GM19035 (cell line): ENCODE results near the gene ZNF33B.
"Not testable (repeated sequence)": the region's sequence is repeated elsewhere in the genome, so short reads cannot be mapped to it uniquely, and the experiment has no call there.

Experiments used
- ATAC-seq: cut with Tn5 transposase; IDR thresholded peaks from one replicate; pipeline ENCODE4 v1.9.1; 2021; ENCODE audit not compliant: unreplicated experiment

Gene ZNF33B

DNA sequence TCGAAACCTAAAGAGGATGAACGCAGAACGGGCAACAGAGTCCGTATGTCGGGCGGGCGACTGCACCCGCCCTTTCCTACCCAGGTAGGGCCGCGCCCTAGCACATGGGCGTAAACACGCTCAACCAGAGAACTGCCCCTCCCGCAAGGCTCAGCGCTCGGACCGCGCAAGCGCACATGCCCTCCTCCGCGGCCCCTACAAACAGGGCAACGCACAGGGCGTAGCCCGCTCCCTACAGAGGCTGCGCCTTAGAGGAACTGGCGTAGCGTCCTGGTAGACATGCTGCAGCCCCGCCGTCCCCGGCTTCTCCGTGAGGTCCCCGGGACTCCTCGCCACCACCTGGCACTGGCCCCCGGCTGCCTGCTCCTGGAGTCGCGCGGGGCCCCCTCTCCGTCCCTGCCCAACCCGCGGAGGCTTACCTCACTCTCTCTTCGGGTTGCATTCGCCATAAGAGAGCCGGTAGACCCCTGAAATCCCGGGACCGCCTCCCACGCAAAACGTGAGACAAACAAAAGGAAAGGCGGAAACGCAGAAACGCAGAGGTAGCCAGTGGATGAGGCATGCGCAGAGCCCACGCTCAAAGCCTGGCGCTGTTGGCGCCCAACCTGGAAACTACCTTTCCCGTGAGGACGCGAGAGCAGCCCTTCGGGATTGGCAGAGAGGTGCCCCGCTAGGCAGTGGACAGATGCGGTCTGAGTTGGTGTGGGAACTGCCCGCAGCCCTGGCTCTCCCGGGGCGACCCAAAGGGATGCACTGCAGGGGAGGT, at the start of gene ZNF33B:
Gene ZNF33B, minus strand, starts transcription at position 516 of the 766 bp plus-strand sequence. CDS start 1,642 bp downstream, outside the sequence.
- ATAC-seq, result peak; percentile 96

DNA sequence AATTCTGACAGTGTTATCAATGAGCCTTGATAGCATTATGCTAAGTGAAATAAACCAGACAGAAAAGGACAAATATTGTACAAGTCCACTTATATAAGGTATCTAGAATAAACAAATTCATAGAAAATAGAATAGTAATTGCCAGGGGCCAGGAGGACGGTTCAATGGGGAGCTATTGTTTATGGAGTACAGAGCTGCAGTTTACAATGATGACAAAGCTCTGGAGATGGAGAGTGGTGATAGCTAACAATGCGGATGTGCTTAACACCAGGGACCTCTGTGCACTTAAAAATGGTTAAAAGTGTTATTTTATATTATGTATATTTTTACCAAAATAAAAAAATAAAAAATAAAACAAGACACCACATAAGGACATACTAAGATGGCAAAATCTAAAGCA, 46.1 kb upstream of the ZNF33B start:
- no peak for ATAC-seq

DNA sequence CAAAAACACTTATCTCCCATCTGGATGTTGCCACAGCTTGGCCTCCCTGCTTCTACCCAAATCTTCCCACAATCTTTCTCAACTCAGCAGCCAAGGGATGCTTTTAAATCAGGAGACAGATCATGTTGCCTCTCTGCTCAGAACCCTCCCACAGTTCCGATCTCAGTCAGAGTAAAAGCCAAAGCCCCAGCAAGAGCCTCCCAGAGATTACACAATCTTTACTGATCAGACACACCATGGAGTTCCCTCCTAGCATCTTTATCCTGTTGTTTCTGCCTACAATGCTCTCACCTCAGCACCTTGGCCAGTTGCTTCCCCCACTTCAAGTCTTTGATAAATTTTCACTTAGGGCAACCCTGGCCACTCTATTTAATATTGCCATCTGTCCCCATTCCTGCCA, 41.9 kb upstream of the ZNF33B start:
- ATAC-seq, result no peak

DNA sequence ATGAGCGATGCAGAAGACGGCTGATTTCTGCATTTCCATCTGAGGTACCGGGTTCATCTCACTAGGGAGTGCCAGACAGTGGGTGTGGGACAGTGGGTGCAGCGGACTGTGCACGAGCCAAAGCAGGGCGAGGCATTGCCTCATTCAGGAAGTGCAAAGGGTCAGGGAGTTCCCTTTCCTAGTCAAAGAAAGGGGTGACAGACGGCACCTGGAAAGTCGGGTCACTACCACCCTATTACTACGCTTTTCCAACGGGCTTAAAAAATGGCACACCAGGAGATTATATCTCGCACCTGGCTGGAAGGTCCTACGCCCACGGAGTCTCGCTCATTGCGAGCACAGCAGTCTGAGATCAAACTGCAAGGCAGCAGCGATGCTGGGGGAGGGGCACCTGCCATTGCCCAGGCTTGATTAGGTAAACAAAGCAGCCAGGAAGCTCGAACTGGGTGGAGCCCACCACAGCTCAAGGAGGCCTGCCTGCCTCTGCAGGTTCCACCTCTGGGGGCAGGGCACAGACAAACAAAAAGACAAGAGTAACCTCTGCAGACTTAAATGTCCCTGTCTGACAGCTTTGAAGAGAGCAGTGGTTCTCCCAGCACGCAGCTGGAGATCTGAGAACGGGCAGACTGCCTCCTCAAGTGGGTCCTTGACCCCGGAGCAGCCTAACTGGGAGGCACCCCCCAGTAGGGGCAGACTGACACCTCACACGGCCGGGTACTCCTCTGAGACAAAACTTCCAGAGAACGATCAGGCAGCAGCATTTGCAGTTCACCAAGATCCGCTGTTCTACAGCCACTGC, 27.0 kb upstream of the ZNF33B start:
- not testable (repeated sequence) for ATAC-seq

DNA sequence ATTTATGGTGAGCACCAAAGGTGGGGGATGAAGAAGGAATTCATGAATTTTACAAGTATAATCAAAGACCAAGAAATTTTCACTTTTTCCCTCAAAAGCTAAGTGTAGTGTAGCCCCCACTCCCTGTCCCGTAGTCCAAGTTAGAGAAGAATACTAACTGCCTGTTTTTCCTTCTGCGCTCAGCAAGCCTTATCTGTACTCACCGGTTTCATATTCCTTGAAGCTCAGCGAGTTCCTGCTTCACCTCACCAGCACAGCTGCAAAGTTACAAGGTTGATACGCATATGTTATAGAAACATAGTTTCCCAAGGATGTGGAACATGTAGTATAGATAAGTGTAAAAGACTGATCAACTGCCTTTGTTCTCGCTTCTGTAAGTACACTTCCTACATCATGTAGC, 16.0 kb upstream of the ZNF33B start:
- no peak for ATAC-seq

DNA sequence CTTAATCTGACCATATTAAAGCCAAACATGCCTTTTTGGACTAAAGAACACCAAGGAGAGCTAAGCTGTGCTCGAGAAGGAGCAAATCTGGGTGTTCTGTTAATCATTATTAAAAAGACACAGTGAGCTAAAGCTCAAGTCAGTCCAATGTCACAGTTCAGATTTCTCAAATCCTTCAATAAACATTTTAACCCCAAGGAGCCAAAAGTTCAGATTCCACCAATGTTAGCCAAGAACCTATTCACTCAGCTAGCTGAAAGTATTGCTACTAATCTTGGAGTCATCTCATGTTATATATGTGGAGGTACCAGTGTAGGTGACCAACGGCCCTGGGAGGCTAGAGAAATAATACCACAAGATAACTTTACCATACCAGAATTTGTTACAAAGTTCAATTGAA, 14.5 kb upstream of the ZNF33B start:
- no peak for ATAC-seq

DNA sequence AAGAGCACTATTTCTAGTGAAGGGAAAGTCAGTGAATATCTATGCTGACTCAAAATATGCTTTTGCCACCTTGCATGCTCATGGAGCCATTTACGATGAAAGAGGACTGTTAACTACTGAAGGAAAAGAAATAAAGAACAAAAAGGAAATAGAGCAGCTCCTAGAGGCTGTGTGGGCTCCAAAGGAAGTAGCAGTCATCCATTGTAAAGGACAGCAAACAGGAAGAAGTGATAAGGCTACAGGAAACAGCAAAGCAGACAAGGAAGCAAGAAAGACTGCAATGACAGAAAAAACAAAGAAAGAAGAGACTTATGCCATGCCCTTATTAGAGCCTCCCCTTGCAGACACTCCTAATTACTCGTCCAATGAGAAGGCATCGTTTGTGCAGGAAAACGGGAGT, 12.0 kb upstream of the ZNF33B start:
- no peak for ATAC-seq

DNA sequence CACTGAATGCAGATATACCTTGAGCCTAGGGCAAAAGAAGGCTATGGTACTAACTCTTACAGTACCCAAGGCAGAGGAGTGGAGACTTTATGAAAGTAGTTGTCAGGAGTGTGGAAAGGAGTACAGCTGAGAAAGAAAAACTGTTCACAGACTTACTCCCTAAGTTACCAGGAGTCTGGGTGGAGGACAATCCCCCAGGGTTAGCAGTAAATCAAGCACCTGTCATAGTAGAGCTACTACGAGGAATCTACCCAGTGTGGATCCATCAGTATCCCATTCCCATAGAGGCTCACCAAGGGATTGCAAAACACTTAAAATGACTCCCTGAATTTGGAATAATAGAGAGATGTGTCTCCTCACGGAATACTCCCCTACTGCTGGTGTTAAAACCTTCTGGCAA, 10.1 kb upstream of the ZNF33B start:
- ATAC-seq, result no peak

DNA sequence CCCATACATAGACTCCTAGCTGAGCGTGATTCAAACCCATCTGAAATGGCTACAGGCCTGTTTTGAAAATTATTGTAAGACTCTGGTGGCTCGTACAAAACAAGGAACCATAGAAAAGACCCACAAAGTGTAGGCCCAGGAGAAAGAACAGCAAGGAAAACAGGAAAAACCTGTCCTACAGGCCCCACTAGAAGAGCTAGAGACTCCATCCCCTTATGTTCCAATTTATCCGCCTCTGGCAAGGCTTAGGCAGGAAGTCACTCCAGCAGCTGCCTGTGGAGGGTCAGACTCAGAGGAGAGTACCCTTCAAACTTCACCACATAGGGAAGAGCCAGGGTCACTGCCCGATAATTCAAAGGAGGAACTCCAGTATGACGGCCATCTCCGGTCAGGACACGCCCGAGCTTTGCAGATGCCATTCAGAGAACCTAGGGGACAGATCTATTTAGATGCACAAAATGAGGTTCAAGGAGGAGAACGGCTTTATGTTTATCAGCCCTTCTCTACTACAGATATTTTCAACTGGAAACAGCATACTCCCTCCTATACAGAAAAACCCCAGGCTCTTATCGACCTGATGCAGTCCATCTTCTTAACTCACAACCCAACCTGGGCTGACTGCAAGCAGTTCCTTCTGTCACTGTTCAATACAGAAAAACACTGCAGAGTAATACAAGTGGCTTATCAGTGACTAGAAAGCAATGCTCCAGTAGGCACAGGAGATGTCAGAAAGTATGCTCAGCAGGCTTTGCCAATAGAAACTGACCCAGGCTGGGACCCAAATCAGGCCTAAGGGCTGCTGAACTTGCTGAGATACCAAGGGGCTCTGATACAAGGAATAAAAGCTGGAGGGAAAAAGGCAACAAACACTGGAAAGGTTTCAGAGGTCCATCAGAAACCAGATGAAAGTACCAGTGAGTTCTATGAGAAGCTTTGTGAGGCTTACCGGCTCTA, 8.6 kb upstream of the ZNF33B start:
- ATAC-seq, result no peak

DNA sequence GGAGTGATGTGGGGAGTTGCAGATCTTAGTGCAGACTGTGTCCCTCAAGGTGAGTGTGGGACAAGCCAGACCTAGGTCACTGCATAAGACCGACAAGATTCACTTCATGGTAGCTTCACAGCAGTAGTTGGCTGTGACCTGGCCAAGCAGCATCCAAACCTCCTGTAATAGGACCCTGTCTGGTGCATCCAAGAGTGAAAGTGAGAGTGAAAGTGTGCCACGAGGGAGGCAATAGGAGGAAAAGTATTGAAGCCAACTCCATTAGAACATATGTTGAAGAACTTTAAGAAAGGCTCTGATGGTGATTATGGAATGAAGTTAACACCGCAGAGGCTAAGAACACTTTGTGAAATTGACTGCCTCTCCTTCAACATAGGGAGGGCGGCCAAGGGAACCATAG, 7.8 kb upstream of the ZNF33B start:
- ATAC-seq, result no peak

DNA sequence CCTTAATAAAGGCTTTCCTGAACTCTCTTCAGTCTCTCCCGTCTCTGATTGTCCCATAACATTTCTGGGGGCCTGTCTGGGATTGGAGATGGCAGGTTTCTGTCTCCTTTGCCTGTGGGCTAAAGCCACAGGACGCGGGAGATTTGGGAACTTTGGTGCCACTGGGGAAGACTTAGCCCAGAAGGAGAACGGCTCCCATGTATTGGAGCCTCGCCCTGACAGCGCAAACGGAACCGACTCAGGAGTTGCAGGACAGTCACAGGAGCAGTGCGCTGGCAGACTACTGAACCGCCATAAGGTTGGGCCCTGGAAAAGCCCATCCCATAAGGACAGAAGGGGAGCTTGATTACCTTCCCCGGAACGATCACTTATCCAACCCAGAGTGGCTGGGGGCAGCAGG, 7.1 kb upstream of the ZNF33B start:
- ATAC-seq, result no peak

DNA sequence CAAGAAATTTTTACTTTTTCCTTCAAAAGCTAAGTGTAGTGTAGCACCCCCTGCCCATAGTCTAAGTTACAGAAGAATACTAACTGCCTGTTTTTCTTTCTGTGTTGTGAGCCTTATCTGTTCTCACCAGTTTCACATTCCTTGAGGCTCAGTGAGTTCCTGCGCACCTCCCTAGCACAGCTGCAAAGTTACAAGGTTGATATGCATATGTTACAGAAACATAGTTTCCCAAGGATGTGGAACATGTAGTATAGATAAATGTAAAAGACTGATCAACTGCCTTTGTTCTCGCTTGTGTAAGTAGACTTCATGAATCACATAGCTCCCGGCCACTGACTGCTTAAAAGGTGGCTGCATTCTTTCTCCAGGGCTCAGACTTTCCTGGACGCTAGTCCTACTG, 6.7 kb upstream of the ZNF33B start:
- ATAC-seq, result no peak

DNA sequence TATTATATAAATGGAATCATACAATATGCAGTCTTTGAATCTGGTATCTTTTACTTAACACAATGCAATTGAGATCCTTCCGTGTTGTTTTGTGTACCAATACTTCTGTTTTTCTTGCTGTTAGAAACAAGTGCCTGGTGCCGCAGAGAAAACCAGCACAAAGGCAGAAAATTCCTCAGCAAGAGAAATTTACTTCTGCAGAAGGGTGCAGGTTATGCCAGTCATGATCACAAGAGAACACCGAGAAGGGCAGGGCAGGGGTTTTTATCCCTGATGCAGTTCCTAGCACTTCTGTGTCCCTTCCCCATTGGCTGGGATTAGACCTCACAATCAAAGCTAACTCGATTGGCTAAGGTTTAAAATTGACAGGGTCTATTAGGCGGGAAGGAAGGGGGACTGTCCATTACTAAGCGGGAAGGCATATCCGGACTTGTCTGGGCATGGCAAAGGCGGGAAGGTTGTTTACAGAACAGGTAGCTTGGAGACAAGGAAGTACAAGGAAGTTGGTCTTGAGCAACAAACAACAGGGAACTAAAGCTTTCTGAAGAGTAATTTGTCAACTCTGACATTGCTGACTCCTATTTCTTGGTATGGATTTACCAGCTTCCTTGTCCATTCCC, 2.4 kb upstream of the ZNF33B start:
- ATAC-seq, result no peak

DNA sequence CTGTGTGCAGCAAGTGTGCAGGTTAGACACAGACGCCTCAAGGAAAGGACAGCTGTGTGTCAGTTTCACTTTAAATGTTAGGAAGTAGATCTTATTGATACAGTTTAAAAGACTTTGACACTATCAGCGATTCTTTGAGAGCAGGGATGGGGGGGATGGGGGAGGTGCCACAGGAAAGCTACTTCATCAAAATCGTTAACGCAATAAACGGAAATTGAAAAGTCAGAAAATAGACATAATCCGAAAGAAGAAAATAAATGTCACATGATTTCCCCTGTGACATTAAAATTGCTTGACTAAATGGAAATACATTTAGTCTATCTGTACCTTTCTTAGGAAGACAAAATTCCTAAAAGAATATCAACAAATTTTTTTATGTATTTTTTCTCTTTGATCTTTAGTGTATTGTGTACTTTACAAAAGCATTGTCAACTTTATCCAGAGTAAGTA, 476 bp upstream of the ZNF33B start:
- ATAC-seq, result no peak

DNA sequence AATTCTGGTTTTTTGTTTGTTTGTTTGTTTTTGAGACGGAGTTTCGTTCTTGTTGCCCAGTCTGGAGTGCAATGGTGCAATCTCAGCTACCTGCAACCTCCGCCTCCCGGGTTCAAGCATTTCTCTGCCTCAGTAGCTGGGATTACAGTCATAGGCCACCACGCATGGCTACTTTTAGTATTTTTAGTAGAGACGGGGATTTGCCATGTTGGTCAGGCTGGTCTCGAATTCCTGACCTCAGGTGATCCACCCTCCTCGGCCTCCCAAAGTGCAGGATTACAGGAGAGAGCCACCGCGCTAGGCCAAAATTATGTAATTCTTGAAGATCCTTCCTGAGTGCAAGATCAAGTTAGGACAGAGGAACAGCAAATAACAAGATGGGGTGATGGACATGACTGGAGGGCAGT, 719 bp downstream of the ZNF33B start:
- ATAC-seq, result no peak

DNA sequence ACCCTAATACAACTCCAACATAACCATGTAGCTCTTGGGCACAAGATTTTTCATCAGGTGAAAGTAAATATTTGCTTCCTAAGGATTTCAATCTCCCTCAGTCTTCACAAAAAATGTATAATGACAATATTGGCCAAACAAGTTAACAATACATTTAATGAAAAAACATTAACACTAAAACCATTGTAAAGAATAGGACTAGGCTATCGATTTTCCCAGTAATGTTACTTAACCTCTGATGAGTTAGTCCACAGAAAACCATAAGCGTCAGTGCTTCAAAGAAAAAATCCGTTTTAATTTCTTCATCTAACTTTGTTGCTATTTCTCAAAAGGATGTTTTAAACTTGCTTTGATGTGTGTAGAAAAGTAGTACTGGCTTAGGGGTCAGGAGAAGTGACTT, 1.2 kb downstream of the ZNF33B start:
- no peak for ATAC-seq

DNA sequence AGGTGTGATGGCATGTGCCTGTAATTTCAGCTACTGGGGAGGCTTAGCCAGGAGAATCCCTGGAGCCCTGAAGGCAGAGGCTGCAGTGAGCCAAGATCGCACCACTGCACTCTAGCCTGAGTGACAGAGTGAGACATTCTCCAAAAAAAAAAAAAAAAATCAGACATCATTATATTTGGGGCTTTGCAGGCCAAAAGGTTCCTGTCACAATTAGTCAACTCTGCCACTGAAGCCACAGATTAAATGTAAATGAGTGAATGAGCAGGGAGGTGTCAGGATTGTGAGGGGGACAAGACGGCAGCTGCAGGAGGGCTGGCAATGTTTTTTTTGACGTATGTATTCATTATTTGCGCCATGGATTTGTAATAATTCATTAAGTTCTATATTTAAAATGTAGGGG, 3.3 kb downstream of the ZNF33B start:
- no peak for ATAC-seq

DNA sequence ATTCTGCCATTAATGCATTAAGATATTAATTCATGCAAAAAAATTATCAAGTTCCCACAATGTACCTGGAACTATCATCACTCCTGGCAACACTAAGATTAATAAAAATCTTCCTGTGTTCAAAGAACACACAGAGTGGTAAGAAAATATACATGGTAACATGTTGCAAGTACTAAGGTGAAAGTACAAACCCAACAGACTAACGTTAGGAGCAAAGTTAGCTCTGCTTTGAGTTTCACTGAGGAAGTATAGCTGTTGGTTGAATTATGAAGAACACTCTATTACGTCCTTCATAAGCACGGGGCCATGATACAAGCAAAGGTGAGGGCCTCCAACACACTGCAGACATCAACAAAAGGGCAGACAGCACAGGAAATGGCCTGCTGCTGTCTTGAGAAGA, 5.8 kb downstream of the ZNF33B start:
- no peak for ATAC-seq

DNA sequence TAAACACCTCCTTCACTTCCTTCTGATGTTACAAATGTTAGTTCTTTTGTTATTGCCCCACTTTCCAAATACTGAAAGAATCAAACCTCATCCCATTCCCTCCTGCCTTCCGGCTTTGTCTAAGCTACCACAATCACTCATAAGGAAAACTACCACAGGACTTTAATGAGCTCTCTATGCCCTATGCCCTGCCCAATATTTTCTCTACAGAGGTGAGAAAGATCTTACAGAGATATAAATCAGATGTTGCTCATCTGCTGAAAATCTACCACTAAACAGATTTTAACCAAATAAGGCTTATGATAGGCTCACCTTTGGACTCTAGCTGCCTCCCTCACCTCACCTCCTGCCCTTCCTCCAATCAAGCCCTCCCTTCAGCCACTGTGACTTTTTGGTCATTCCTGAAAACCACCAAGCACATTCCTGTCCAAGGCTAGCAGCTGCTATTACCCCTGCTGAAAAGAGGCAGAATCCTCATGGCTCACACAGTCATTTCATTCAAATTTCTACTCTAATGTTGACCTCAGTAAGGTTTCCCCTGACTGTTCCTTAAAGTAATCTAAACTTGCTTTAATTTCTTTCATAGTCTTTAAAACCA, 7.7 kb downstream of the ZNF33B start:
- no peak for ATAC-seq

DNA sequence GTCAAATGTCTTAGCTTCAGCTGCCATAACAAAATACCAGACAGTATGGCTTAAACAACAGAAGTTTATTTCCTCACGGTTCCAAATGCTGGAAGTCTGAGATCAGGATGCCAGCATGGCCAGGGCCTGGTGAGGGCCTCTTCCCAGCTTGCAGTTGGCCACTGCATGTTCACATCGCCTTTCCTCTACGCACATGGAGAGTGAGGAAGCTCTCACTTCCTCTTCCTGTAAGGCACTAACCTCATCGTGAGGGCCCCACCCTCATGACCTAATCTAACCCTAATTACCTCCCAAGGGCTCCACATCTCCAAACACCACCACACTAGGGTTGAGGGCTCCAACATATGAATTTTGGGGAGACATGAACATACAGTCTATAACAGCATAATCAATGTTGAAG, 14.4 kb downstream of the ZNF33B start:
- ATAC-seq, result no peak
